HUES6 (cell line): ENCODE measurements around the gene SLC51B.
"Not testable (repeated sequence)": the region's sequence is repeated elsewhere in the genome, so short reads cannot be mapped to it uniquely, and the experiment has no call there.

ENCODE experiments used
- H3K27ac ChIP-seq: 2 replicates; pipeline ENCODE4 v1.7.0; 2013; ENCODE audit warnings: low read depth, mild to moderate bottlenecking, low read length, inconsistent platforms
- H3K27me3 ChIP-seq: 2 replicates; pipeline ENCODE4 v1.6.1; 2013; ENCODE audit warnings: low read length; ENCODE audit not compliant: control insufficient read depth, insufficient read depth
- H3K36me3 ChIP-seq: 2 replicates; pipeline ENCODE4 v1.6.1; 2013; ENCODE audit warnings: low read length; ENCODE audit not compliant: control insufficient read depth, insufficient read depth
- H3K4me1 ChIP-seq: 2 replicates; pipeline ENCODE4 v1.6.1; 2013; ENCODE audit warnings: low read length; ENCODE audit not compliant: control insufficient read depth, insufficient read depth
- H3K4me3 ChIP-seq: 2 replicates; pipeline ENCODE4 v1.5.1; 2013; ENCODE audit warnings: low read depth, low read length
- H3K9ac ChIP-seq: one replicate; pipeline ENCODE4 v1.6.1; 2013; ENCODE audit warnings: mild to moderate bottlenecking, low read length
- H3K9me3 ChIP-seq: 2 replicates; pipeline ENCODE4 v1.6.1; 2013; ENCODE audit warnings: low read depth, low read length; ENCODE audit not compliant: control insufficient read depth, insufficient read depth

SLC51B gene

DNA sequence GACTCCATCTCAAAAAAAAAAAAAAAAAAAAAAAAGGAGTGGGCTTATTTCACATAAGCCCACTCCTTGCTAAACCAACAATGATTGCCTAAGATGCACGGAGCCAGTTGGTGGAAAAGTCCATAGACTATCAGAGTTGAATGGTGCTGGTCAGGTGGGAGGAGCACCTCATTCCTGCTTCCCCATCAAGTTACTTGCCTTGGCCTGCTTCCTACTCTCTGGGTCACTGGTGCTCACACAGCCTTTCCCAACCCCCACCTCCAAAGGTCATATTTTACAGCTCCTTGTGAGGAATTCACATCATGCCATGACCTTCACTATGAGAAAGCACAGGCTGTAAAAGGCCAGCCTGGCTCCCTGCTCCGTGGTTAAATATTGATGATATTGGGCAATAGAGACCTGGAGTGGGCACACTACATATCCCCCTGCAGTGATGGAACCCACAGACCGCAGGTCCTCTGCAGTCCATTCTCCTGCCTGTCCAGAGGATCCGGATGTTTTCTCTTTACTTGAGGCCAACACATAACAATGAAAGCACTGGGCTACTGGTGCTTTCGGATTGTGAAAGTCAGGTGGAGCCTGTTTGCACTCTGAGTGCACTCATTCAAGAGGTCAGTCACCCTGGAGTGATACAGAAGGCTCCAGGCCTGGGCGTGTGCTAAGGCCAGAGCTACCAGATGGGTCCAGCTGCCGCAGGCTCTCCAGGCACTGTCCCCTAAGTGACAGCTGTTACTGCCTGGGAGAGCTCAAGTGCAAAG, at the start of gene SLC51B:
Gene SLC51B (plus strand): TSS at position 664 of the 758 bp plus-strand sequence. CDS start 4,618 bp downstream, outside the sequence.
- H3K4me1 ChIP-seq, result peaks cover 5% of the 10 kb centered on the region; the same call in 1 of the 2 replicates

DNA sequence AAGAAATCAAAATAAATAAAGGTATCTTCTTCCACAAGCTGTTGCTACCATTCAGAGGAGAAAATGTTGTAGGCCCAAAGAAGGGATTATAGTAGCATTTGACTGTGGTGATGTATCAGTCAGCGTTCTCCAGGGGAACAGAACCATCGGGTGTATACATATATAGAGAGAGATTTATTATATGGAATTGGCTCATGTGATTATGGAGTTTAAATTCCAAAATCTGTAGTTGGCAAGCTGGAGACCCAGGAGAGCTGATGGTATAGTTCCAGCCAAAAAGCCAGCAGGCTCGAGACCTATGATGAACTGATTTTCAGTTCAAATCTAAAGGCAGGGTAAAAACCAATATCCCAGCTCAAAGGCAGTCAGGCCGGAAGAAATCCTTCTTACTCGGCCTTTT, 48.1 kb upstream of the SLC51B start:
- Histone ChIP-seq H3K9me3 (no peaks in the 10 kb centered on the region), H3K4me3 (no peak overlapping the region), H3K27ac (no peak overlapping the region), H3K4me1 (no peaks in the 10 kb centered on the region), H3K27me3 (no peaks in the 10 kb centered on the region), H3K36me3 (no peaks in the 10 kb centered on the region; the same call in 1 of the 2 replicates), H3K9ac (no peak overlapping the region)

More for the DNA sequence above, at the start of gene SLC51B:
- Histone ChIP-seq H3K27ac (no peak within 1 kb of the TSS), H3K36me3 (no peaks in the 10 kb centered on the region), H3K4me3 (no peak within 1 kb of the TSS), H3K27me3 (no peaks in the 10 kb centered on the region), H3K9me3 (no peaks in the 10 kb centered on the region), H3K9ac (no peak within 1 kb of the TSS)

DNA sequence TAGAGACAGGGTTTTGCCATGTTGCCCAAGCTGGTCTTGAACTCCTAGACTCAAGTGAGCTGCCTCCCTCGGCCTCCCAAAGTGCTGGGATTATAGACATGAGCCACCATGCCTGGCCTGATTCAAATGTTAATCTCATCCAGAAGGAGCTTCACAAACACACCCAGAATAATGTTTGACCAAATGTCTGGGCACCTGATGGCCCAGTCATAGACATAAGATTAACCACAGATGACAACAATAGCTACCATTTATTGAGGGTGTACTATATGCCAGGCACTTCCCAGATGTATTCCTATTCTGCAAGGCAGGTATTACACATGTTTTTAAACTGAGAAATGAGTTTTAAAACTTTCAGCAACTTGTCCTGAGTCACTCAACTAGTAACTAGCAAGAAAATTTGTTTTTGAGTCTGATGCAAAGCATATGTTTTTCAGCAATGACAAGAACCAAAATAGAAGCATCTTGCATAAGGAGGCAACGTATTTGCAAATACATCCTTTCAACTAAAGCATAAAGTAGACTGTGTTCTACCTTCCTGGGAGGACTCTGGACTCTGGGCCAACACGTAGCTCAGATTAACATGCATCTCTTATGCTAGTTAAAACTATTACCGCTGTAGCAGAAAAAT, 47.3 kb upstream of the SLC51B start:
- H3K27me3 ChIP-seq, result no peaks in the 10 kb centered on the region
- H3K9ac ChIP-seq, result no peak overlapping the region
- no peak overlapping the region for H3K4me3 ChIP-seq
- H3K27ac ChIP-seq, result no peak overlapping the region
- no peaks in the 10 kb centered on the region for H3K9me3 ChIP-seq
- peaks cover 5% of the 10 kb centered on the region for H3K36me3 ChIP-seq
- H3K4me1 ChIP-seq, result no peaks in the 10 kb centered on the region

DNA sequence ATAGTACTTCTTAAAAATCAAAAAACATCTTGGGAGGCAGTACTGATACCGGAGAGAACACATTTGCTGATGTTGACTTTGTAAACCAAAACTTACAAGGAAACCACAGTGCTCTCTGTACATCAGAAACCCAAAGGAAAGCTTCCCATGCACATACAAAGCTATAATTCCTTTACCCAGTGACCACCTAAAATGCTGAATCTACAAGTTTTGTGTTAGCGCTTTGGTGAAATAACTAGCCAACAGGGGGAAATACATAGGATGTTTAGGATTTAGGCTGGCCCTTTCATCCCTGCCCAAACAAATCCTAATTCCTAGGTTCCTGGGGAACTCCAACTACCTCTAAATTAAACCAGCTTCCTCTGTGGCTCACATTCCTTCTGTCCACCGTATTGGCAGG, 40.2 kb upstream of the SLC51B start:
- Histone ChIP-seq H3K36me3 (peaks cover 24% of the 10 kb centered on the region), H3K27me3 (no peaks in the 10 kb centered on the region), H3K4me1 (no peaks in the 10 kb centered on the region), H3K4me3 (no peak overlapping the region), H3K9ac (no peak overlapping the region), H3K9me3 (no peaks in the 10 kb centered on the region), H3K27ac (no peak overlapping the region)

DNA sequence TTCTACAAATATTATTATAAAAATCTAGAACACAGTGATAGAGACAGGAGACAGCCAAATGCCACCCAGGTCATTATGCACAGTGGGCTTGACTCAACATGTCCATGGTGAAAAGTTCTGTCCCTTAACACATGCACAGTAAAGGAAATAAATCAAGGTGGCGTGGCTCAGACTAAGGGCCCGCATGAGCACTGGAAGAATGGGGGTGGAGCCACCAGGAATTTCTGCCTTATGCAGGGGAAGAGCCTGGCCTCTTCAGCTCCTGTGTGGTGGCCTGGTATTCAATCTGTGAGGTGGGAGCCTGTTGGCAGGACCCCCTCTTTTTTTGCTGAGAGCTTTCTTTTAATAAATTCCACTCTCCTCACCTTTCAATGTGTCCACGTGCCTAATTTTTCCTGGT, 38.3 kb upstream of the SLC51B start:
- Histone ChIP-seq H3K4me3 (no peak overlapping the region), H3K27me3 (no peaks in the 10 kb centered on the region), H3K36me3 (peaks cover 34% of the 10 kb centered on the region), H3K4me1 (no peaks in the 10 kb centered on the region), H3K9ac (no peak overlapping the region), H3K9me3 (no peaks in the 10 kb centered on the region), H3K27ac (no peak overlapping the region)

DNA sequence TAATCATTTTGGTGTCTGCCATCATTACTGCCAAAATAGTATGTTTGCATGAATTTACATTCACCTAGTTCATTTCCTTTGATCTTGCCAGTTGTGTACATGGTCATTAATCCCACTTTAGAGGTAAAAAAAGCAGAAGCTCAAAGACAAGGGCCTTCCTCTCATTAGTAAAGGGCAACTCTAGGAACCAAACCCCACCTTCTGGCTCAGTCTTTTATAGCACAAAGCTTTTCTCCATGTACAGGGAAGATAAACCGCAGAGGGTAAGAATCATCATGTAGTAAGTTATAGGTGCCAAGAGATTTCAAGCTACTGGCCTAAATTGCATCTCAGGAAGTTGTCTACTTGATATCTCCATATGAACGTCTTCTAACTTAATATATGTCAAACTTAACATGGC, 36.2 kb upstream of the SLC51B start:
- no peaks in the 10 kb centered on the region for H3K4me1 ChIP-seq
- H3K36me3 ChIP-seq, result peaks cover 43% of the 10 kb centered on the region
- H3K9me3 ChIP-seq, result no peaks in the 10 kb centered on the region
- no peak overlapping the region for H3K9ac ChIP-seq
- no peak overlapping the region for H3K27ac ChIP-seq
- no peaks in the 10 kb centered on the region for H3K27me3 ChIP-seq
- H3K4me3 ChIP-seq, result no peak overlapping the region

DNA sequence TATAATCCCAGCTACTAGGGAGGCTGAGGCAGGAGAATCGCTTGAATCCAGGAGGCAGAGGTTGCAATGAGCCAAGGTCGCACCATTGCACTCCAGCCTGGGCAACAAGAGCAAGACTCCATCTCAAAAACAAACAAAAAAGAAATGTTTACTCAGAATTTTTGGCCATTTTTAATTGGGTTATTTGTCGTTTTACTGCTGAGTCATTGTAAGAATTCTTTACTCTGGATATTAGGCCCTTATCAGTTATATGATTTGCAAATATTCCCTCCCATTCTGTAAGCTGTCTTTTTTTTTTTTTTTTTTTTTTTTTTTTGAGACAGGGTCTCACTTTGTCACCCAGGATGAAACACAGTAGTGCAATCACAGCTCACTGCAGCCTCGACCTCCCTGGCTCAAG, 34.0 kb upstream of the SLC51B start:
- peaks cover 42% of the 10 kb centered on the region for H3K36me3 ChIP-seq

DNA sequence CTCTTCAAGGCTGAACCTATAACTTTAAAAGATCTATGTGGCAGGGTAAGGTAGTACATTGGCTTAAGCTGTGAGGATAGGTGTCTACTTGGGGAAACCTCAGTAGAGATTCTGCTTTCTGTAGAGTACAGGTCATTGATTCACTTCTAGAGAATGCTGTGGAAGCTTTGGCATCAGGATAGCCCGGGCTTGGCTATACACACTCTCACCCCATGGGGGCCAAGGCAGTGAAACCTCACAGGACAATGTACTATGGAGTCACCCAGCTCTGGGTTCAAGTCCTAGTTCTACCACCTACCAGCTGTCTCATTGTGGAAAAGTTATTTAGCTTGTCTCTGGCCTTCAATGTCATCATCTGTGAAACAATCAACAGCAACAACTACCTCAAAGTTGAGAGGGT, 24.8 kb upstream of the SLC51B start:
- H3K4me1 ChIP-seq, result no peaks in the 10 kb centered on the region
- no peak overlapping the region for H3K27ac ChIP-seq
- no peaks in the 10 kb centered on the region for H3K9me3 ChIP-seq
- H3K27me3 ChIP-seq, result no peaks in the 10 kb centered on the region
- no peak overlapping the region for H3K4me3 ChIP-seq
- H3K9ac ChIP-seq, result no peak overlapping the region
- peaks cover 70% of the 10 kb centered on the region for H3K36me3 ChIP-seq

More for the DNA sequence above, 34.0 kb upstream of the SLC51B start:
- not testable (repeated sequence) for H3K9ac ChIP-seq, H3K4me3 ChIP-seq, H3K27ac ChIP-seq, H3K27me3 ChIP-seq, H3K9me3 ChIP-seq, H3K4me1 ChIP-seq

DNA sequence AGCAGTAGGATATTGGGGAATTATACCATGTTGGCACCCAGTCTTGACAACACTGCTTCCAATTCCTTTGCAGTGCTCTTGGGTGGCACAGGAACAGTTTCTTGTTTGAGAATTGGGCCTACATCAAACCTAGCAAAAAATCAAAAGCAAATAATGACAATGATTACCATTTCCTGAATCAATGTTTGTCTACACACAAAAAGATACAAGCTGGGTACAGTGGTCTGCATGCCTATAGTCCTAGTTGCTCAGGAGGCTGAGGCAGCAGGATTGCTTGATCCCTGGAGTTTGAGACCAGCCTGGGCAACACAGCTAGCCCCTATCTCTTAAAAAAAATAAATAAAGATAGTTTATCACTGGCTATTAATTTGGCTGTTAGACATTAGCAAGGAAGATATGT, 23.7 kb upstream of the SLC51B start:
- H3K4me1 ChIP-seq, result no peaks in the 10 kb centered on the region
- H3K27me3 ChIP-seq, result no peaks in the 10 kb centered on the region
- H3K27ac ChIP-seq, result no peak overlapping the region
- H3K9me3 ChIP-seq, result no peaks in the 10 kb centered on the region
- no peak overlapping the region for H3K9ac ChIP-seq
- H3K4me3 ChIP-seq, result no peak overlapping the region
- H3K36me3 ChIP-seq, result peaks cover 68% of the 10 kb centered on the region

DNA sequence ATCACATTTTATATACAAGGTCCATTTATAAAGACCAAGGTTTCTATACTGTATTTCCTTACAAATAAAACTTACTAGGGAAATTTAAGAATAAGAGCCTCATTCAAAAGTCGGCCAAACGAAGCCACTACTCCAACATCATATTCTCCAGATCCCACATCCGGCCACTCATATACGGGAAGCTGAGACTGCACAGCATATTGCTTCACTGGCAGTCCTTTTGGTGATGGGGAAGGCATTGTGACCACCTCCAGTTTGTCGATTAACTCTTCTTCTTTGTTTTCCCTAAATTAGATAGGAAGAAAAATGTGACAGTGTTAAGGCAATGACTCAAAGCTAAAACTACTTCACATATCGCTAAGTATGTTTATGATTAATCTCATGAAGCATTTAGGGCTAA, 18.4 kb upstream of the SLC51B start:
- H3K4me3 ChIP-seq, result no peak overlapping the region
- no peak overlapping the region for H3K9ac ChIP-seq
- H3K27ac ChIP-seq, result no peak overlapping the region
- H3K4me1 ChIP-seq, result 0 out of 2 replicates have a peak, but pooled peaks cover 8% of the 10 kb centered on the region
- H3K9me3 ChIP-seq, result no peaks in the 10 kb centered on the region
- no peaks in the 10 kb centered on the region for H3K27me3 ChIP-seq
- peaks cover 27% of the 10 kb centered on the region for H3K36me3 ChIP-seq

DNA sequence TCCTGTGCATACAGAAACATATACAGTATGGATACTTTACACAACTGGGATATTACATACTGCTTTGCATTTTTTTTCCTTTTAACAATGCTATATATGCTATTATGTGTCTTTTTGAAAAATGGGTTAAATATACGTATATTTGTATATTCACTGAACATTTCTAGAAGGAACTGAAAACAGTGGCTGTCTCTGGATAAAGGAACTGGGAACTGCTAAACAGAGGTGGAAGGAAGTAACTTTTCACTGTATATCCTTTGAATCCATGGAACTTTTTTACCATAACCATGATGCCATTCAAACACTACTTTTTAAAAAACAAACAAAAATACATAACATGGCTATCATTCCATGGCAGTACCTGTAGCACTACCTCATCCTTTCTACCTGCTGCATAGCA, 17.6 kb upstream of the SLC51B start:
- Histone ChIP-seq H3K27ac (no peak overlapping the region), H3K9ac (no peak overlapping the region), H3K36me3 (peaks cover 27% of the 10 kb centered on the region), H3K4me3 (0 out of 2 replicates have a peak overlapping the region, but pooled peaks have one; percentile 96), H3K9me3 (no peaks in the 10 kb centered on the region), H3K4me1 (peaks cover 8% of the 10 kb centered on the region; the same call in 1 of the 2 replicates), H3K27me3 (no peaks in the 10 kb centered on the region)
